Caco-2 (cell line): ENCODE measurements around the gene PPP1CC. TPM values are rescaled to one million over a fixed set of nuclear protein-coding genes. Genes with fewer than 3 reads are reported as not detected.
"Not testable (repeated sequence)": the region's sequence is repeated elsewhere in the genome, so short reads cannot be mapped to it uniquely, and the experiment has no call there.

ENCODE experiments used
- BruUV-seq: library from RNA; stranded (reverse); fragments of 400-500 nt; replicated peaks from 2 replicates; lab custom pipeline; 2021; lab: Mats Ljungman, UMichigan
- CTCF ChIA-PET: fragments of 300-600 bp; sonication (Branson Sonifier 250); formaldehyde crosslinking; loops from one replicate; lab custom pipeline; 2022; ENCODE audit warnings: antibody characterized with exemption; lab: Charles Lee
- POLR2A ChIA-PET: fragments of 300-600 bp; sonication (Branson Sonifier 250); formaldehyde crosslinking; loops from one replicate; lab custom pipeline; 2022; ENCODE audit warnings: antibody characterized with exemption; lab: Charles Lee
- DNase-seq, 2 experiments: peaks; one replicate each; pipeline versions ENCODE4 v3.0.0 to v3.0.0-alpha.2; 2020 to 2022
- H3K27me3 ChIP-seq: replicated peaks from 2 replicates; pipeline ENCODE4 v1.6.0; 2011; ENCODE audit warnings: low read length; ENCODE audit not compliant: control insufficient read depth, insufficient read depth
- H3K36me3 ChIP-seq: 2 replicates; pipeline ENCODE4 v1.5.1; 2011; ENCODE audit warnings: low read length; ENCODE audit not compliant: control insufficient read depth, insufficient read depth
- H3K4me1 ChIP-seq: fragments of 250-450 bp; sonication (Bioruptor Pico); 2 replicates; pipeline ENCODE4 v1.5.1; 2020; ENCODE audit warnings: mild to moderate bottlenecking
- H3K4me3 ChIP-seq: 2 replicates; pipeline ENCODE4 v1.5.1; 2011; ENCODE audit warnings: low read depth, mild to moderate bottlenecking, control low read depth, low read length
- H3K9me3 ChIP-seq: fragments of 250-450 bp; sonication (Bioruptor Pico); 2 replicates; pipeline ENCODE4 v1.5.1; 2020; ENCODE audit warnings: mild to moderate bottlenecking, moderate library complexity
- H3K27ac Mint-ChIP-seq: one replicate; pipeline ENCODE4 v1.8.0; 2022; ENCODE audit warnings: mixed read lengths; ENCODE audit not compliant: unreplicated experiment
- H3K27me3 Mint-ChIP-seq: one replicate; pipeline ENCODE4 v1.8.0; 2022; ENCODE audit warnings: mixed read lengths; ENCODE audit not compliant: insufficient read depth, unreplicated experiment
- H3K36me3 Mint-ChIP-seq: one replicate; pipeline ENCODE4 v1.8.0; 2022; ENCODE audit warnings: mild to moderate bottlenecking, mixed read lengths; ENCODE audit not compliant: insufficient read depth, unreplicated experiment
- H3K4me1 Mint-ChIP-seq: one replicate; pipeline ENCODE4 v1.8.0; 2022; ENCODE audit warnings: low read depth, mixed read lengths; ENCODE audit not compliant: unreplicated experiment
- H3K4me3 Mint-ChIP-seq: one replicate; pipeline ENCODE4 v1.8.0; 2022; ENCODE audit warnings: mild to moderate bottlenecking, moderate library complexity, mixed read lengths; ENCODE audit not compliant: unreplicated experiment
- H3K9me3 Mint-ChIP-seq: one replicate; pipeline ENCODE4 v1.8.0; 2022; ENCODE audit warnings: mixed read lengths; ENCODE audit not compliant: unreplicated experiment
- CTCF ChIP-seq, 2 experiments: fragments of 200-600 bp in 1 of 2; IDR thresholded peaks; 1 replicate in 1 of 2; 2 replicates in 1 of 2; pipeline versions ENCODE4 v1.5.1 to v1.8.0; 2011 to 2022; ENCODE audit warnings: antibody characterized with exemption in 1 of 2, control low read depth in 1 of 2, inconsistent platforms in 1 of 2, low read depth in 1 of 2, low read length in 1 of 2, mild to moderate bottlenecking in 1 of 2, moderate library complexity in 1 of 2; ENCODE audit not compliant: insufficient read depth in 1 of 2, severe bottlenecking in 1 of 2, unreplicated experiment in 1 of 2
- intact Hi-C: fragments of 100-400 bp; cut with micrococcal nuclease; formaldehyde crosslinking; loops from one replicate; pipeline ENCODE4 v1.10.0; 2022; ENCODE audit not compliant: unreplicated experiment
- total RNA-seq: library from RNA; stranded (reverse); gene quantifications from 2 replicates; pipeline ENCODE4 v1.2.3, GENCODE V29; 2022

PPP1CC gene
- total RNA-seq, 1 experiment from 2014 or later, result 213 TPM

DNA sequence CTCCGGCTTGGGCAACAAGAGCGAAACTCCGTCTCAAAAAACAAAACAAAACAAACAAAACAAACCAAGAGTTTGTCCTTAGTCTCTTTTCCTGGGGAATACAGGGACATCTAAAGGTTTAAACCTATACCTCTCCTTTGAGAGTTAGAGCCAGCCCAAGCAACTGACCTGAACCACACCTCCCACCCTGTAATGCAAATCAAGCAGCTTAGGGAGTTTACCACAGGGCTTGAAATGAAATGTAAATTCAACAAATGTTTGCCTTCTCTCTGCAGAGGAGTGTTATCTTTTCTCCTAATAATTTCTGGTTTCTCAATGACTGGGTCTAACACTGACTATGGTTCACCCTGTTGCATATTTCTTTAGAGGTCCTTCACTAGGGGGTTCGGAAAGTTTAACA, 16.7 kb downstream of the PPP1CC start:
- POLR2A ChIA-PET, result no interaction called here
- H3K27ac Mint-ChIP-seq, result no peak overlapping the region

GRCh38 chr12:110725267-110725666, 17.4 kb downstream of the PPP1CC start:
- Mint-ChIP-seq H3K4me3 (no peak overlapping the region), H3K4me1 (no peaks in the 10 kb centered on the region), H3K27ac (no peak overlapping the region), H3K9me3 (no peaks in the 10 kb centered on the region), H3K27me3 (no peaks in the 10 kb centered on the region), H3K36me3 (peaks cover 93% of the 10 kb centered on the region)
- no peaks in the 10 kb centered on the region for H3K9me3 ChIP-seq
- H3K4me1 ChIP-seq, result no peaks in the 10 kb centered on the region
- BruUV-seq, result no TSS peak
- intact Hi-C loops, result no loop called here
- ChIA-PET CTCF (no interaction called here), POLR2A (no interaction called here)
- peaks cover 4% of the 10 kb centered on the region for H3K36me3 ChIP-seq
- H3K4me3 ChIP-seq, result no peak overlapping the region
- DNase-seq, result no peak
- H3K27me3 ChIP-seq, result no peaks in the 10 kb centered on the region
- no peak for TF ChIP-seq CTCF (IDR thresholded peaks at IDR 0.05; ENCODE audit: insufficient read depth in 1 of 2, low read depth in 1 of 2, low read length in 1 of 2, severe bottlenecking in 1 of 2, unreplicated experiment in 1 of 2)

More for the DNA sequence above, 16.7 kb downstream of the PPP1CC start:
- H3K9me3 ChIP-seq, result no peaks in the 10 kb centered on the region
- H3K27me3 ChIP-seq, result no peaks in the 10 kb centered on the region
- intact Hi-C loops, result no loop called here
- no peaks in the 10 kb centered on the region for H3K9me3 Mint-ChIP-seq
- peaks cover 93% of the 10 kb centered on the region for H3K36me3 Mint-ChIP-seq
- no peak overlapping the region for H3K4me3 Mint-ChIP-seq
- no peaks in the 10 kb centered on the region for H3K4me1 ChIP-seq
- no peak for TF ChIP-seq CTCF (IDR thresholded peaks at IDR 0.05; ENCODE audit: insufficient read depth in 1 of 2, low read depth in 1 of 2, low read length in 1 of 2, severe bottlenecking in 1 of 2, unreplicated experiment in 1 of 2)
- peaks cover 4% of the 10 kb centered on the region for H3K36me3 ChIP-seq
- no peaks in the 10 kb centered on the region for H3K27me3 Mint-ChIP-seq
- DNase-seq, result no peak
- CTCF ChIA-PET, result interaction anchor here (0.6 kb wide), 1 partner anchor 43 kb away, joined by 3 read pairs; no protein-coding TSS in a partner anchor
- H3K4me1 Mint-ChIP-seq, result no peaks in the 10 kb centered on the region
- BruUV-seq, result no TSS peak
- H3K4me3 ChIP-seq, result no peak overlapping the region

DNA sequence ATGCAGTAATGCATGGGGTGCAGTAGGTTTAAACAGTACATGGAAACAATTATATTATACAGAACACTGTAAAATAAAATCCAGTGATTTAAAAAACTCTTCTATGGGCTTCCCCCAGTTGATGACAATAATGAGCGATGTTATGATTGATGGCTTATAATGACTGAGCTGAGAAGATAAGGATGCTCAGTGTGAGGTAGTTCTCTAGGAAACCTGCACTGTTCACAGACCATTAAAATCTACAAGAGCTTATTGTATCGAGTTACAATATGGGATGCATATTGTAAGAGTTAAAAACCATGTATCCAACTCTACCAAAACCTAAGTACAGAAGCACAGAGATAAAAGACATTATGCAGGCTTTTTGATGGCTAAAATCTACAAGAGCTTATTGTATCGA, 19.8 kb downstream of the PPP1CC start:
- H3K27ac Mint-ChIP-seq, H3K4me3 ChIP-seq, H3K9me3 Mint-ChIP-seq, POLR2A ChIA-PET, H3K4me1 Mint-ChIP-seq, H3K27me3 ChIP-seq, H3K36me3 ChIP-seq, DNase-seq, H3K4me1 ChIP-seq, H3K9me3 ChIP-seq, BruUV-seq, H3K27me3 Mint-ChIP-seq, H3K4me3 Mint-ChIP-seq, intact Hi-C loops: not testable (repeated sequence)
- CTCF ChIA-PET, result interaction anchor here (0.6 kb wide), 1 partner anchor 83 kb away, joined by 3 read pairs; no protein-coding TSS in a partner anchor
- peaks cover 93% of the 10 kb centered on the region for H3K36me3 Mint-ChIP-seq

GRCh38 chr12:110721570-110721969, 21.1 kb downstream of the PPP1CC start:
- no peaks in the 10 kb centered on the region for H3K27me3 Mint-ChIP-seq
- H3K4me1 Mint-ChIP-seq, result no peaks in the 10 kb centered on the region
- no peaks in the 10 kb centered on the region for H3K4me1 ChIP-seq
- H3K36me3 Mint-ChIP-seq, result peaks cover 90% of the 10 kb centered on the region
- ChIA-PET CTCF (no interaction called here), POLR2A (no interaction called here)
- intact Hi-C loops, result no loop called here
- no peak for TF ChIP-seq CTCF (IDR thresholded peaks at IDR 0.05; ENCODE audit: insufficient read depth in 1 of 2, low read depth in 1 of 2, low read length in 1 of 2, severe bottlenecking in 1 of 2, unreplicated experiment in 1 of 2)
- no peaks in the 10 kb centered on the region for H3K9me3 Mint-ChIP-seq
- DNase-seq, result no peak
- H3K27me3 ChIP-seq, result no peaks in the 10 kb centered on the region
- peaks cover 4% of the 10 kb centered on the region for H3K36me3 ChIP-seq
- no peak overlapping the region for H3K4me3 ChIP-seq
- H3K4me3 Mint-ChIP-seq, result no peak overlapping the region
- no peak overlapping the region for H3K27ac Mint-ChIP-seq
- H3K9me3 ChIP-seq, result no peaks in the 10 kb centered on the region
- BruUV-seq, result no TSS peak
